HepG2 (cell line): Measurements from ENCODE around the gene TMEM170B.

Experiments used
- CBX2 ChIP-seq, 2 experiments: fragments of 200-600 bp in 1 of 2; sonication (generic); formaldehyde crosslinking in 1 of 2; IDR thresholded peaks; 2 replicates each; pipeline versions ENCODE4 v1.7.0 to v1.8.1; 2018 to 2022; ENCODE audit warnings: low read depth in 2 of 2, low read length in 1 of 2, mild to moderate bottlenecking in 1 of 2, missing genetic modification reagents in 1 of 2
- ELF1 ChIP-seq: sonication (generic); formaldehyde crosslinking; IDR thresholded peaks from 2 replicates; pipeline ENCODE4 v1.4.0; 2020; ENCODE audit warnings: missing genetic modification reagents
- IKZF1 ChIP-seq: fragments of 450-650 bp; IDR thresholded peaks from 2 replicates; pipeline ENCODE4 v1.7.1; 2016
- RBFOX2 ChIP-seq: fragments of 200-400 bp; formaldehyde crosslinking; IDR thresholded peaks from 2 replicates; pipeline ENCODE4 v1.6.1; 2017; ENCODE audit warnings: low read depth, mild to moderate bottlenecking, low read length
- REST ChIP-seq, 2 experiments: IDR thresholded peaks; 2 replicates each; pipeline ENCODE4 v1.6.1; 2011 to 2012; ENCODE audit warnings: low read length in 2 of 2, borderline replicate concordance in 1 of 2, low read depth in 1 of 2, mild to moderate bottlenecking in 1 of 2, moderate library complexity in 1 of 2
- WIZ ChIP-seq: sonication (generic); formaldehyde crosslinking; IDR thresholded peaks from 2 replicates; pipeline ENCODE4 v1.5.1; 2020; ENCODE audit warnings: mild to moderate bottlenecking, missing genetic modification reagents
- ZNF205 ChIP-seq: IDR thresholded peaks from 2 replicates; pipeline ENCODE4 v1.6.1; 2018; ENCODE audit warnings: missing biosample characterization, missing genetic modification reagents
- ZNF263 ChIP-seq: sonication (generic); formaldehyde crosslinking; IDR thresholded peaks from 2 replicates; pipeline ENCODE4 v1.4.0; 2020; ENCODE audit warnings: missing genetic modification reagents
- ZNF382 ChIP-seq: sonication (generic); formaldehyde crosslinking; IDR thresholded peaks from 2 replicates; pipeline ENCODE4 v1.5.0; 2020; ENCODE audit warnings: missing genetic modification reagents, mild to moderate bottlenecking, borderline replicate concordance
- ZNF629 ChIP-seq: sonication (generic); formaldehyde crosslinking; conservative IDR thresholded peaks from 2 replicates; pipeline ENCODE4 v1.5.0; 2020; ENCODE audit warnings: missing genetic modification reagents
- ZNF776 ChIP-seq: sonication (generic); formaldehyde crosslinking; IDR thresholded peaks from 2 replicates; pipeline ENCODE4 v1.4.0; 2020; ENCODE audit warnings: mild to moderate bottlenecking, missing genetic modification reagents
- ZNF780A ChIP-seq: sonication (generic); formaldehyde crosslinking; IDR thresholded peaks from 2 replicates; pipeline ENCODE4 v1.8.0; 2022; ENCODE audit warnings: mild to moderate bottlenecking, missing genetic modification reagents, moderate library complexity
- TF ChIP-seq, protein P1 (sequence below): sonication (generic); formaldehyde crosslinking; IDR thresholded peaks from 2 replicates; pipeline ENCODE4 v1.5.0; 2020; ENCODE audit warnings: mild to moderate bottlenecking, missing genetic modification reagents, moderate library complexity

DNA sequence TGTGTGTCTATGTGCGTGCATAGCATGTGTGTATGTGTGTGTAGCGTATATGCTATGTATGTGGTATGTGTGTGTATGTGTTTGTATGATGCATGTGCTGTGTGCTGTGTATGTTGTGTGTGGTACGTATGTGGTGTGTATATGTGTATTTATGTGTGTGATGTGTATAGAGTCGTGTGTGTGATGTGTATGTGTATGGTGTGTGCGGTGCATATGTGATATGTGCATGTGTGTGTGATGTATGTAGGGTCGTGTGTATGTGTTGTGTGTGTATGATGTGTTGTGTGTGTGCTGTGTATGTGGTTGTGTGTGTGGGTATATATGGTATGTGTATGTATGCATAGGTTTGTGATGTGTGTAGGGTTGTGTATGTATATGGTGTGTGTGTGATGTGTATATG lies 46.6 kb upstream of the TMEM170B start:
- TF ChIP-seq ZNF263 (no peak), ZNF776 (CRISPR knock-in tag) (no peak), CBX2 (IDR thresholded peaks at IDR 0.05; ENCODE audit: low read depth, low read length) (no peak), CBX2 (CRISPR knock-in tag; IDR thresholded peaks at IDR 0.05; ENCODE audit: low read depth) (no peak), ZNF382 (CRISPR knock-in tag) (no peak), WIZ (no peak), RBFOX2 (no peak), ZNF629 (no peak), ZNF205 (CRISPR knock-in tag) (no peak), IKZF1 (peak; percentile 95; the same call in 1 of the 2 replicates), REST (IDR thresholded peaks at IDR 0.05; ENCODE audit: borderline replicate concordance in 1 of 2, low read depth in 1 of 2, low read length in 2 of 2) (no peak), ELF1 (CRISPR knock-in tag) (no peak), ZNF780A (no peak)
- TF ChIP-seq, protein P1, sequence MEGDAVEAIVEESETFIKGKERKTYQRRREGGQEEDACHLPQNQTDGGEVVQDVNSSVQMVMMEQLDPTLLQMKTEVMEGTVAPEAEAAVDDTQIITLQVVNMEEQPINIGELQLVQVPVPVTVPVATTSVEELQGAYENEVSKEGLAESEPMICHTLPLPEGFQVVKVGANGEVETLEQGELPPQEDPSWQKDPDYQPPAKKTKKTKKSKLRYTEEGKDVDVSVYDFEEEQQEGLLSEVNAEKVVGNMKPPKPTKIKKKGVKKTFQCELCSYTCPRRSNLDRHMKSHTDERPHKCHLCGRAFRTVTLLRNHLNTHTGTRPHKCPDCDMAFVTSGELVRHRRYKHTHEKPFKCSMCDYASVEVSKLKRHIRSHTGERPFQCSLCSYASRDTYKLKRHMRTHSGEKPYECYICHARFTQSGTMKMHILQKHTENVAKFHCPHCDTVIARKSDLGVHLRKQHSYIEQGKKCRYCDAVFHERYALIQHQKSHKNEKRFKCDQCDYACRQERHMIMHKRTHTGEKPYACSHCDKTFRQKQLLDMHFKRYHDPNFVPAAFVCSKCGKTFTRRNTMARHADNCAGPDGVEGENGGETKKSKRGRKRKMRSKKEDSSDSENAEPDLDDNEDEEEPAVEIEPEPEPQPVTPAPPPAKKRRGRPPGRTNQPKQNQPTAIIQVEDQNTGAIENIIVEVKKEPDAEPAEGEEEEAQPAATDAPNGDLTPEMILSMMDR (CRISPR knock-in tag), result no peak
